Measurements from ENCODE around the gene CDH24. TPM values are rescaled to one million over a fixed set of nuclear protein-coding genes. Genes with fewer than 3 reads are reported as not detected.

CDH24 gene
- total and polyA plus RNA-seq, 2 of the 13 experiments (the other 11 are each of a cell fraction or from before 2014, with no cell fraction given): 0.69 to 0.99 TPM

DNA sequence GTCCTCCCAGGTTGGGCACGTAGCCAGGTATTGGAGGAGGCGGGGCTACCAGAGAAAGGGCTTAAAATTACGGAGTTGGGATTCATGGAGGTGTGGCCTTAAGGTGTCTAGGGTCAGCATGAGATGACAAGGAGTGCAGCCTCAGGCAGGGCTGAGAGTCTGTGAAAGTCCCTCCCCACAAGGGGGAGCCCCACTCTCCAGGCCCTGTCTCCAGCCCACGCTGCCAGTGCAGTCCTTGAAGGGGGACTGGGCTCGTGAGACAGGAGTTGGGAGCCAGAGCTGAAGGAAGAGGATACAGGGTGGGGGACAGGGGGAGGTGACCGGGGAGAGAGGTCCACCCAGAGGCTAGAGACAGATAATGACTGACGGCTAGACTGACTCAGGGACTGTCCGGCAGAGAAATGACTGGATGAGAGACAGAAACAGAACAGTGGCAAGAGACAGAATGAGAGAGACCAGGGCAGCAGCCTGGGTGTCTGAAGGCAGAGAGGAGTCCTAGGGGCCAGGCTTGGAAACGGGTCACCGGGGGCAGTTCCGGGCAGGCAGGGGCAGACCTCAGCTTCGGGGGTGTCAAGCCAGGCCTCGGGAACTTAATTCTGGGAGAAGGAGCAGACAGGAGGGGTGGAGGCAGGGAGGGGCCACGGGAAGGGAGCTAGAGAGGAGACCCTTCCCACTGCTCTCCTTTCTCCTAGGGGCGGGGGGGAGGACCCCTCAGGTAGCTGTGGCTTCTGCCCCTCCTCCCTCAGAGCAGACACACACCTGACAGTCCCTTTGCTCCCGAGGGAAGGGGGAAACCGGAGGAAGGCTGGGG lies 970 bp downstream of the CDH24 start (continued):
- TF ChIP-seq ZNF841 (CRISPR knock-in tag; IDR thresholded peaks at IDR 0.05; ENCODE audit: borderline replicate concordance) (no peak), ZNF562 (CRISPR knock-in tag; IDR thresholded peaks at IDR 0.05; ENCODE audit: borderline replicate concordance) (no peak), FOXC1 (CRISPR knock-in tag; IDR thresholded peaks at IDR 0.05; ENCODE audit: borderline replicate concordance) (no peak; the same call in 1 of the 2 replicates), SOX5 (CRISPR knock-in tag; IDR thresholded peaks at IDR 0.05; ENCODE audit: borderline replicate concordance) (peak; percentile 46; the same call in 1 of the 2 replicates), ZNF496 (CRISPR knock-in tag; IDR thresholded peaks at IDR 0.05; ENCODE audit: insufficient replicate concordance) (no peak), PHF20 (CRISPR knock-in tag; IDR thresholded peaks at IDR 0.05) (no peak), ZC3H4 (CRISPR knock-in tag; IDR thresholded peaks at IDR 0.05; ENCODE audit: borderline replicate concordance) (no peak), TRIM24 (CRISPR knock-in tag; IDR thresholded peaks at IDR 0.05) (no peak)
- TF ChIP-seq, protein P1, sequence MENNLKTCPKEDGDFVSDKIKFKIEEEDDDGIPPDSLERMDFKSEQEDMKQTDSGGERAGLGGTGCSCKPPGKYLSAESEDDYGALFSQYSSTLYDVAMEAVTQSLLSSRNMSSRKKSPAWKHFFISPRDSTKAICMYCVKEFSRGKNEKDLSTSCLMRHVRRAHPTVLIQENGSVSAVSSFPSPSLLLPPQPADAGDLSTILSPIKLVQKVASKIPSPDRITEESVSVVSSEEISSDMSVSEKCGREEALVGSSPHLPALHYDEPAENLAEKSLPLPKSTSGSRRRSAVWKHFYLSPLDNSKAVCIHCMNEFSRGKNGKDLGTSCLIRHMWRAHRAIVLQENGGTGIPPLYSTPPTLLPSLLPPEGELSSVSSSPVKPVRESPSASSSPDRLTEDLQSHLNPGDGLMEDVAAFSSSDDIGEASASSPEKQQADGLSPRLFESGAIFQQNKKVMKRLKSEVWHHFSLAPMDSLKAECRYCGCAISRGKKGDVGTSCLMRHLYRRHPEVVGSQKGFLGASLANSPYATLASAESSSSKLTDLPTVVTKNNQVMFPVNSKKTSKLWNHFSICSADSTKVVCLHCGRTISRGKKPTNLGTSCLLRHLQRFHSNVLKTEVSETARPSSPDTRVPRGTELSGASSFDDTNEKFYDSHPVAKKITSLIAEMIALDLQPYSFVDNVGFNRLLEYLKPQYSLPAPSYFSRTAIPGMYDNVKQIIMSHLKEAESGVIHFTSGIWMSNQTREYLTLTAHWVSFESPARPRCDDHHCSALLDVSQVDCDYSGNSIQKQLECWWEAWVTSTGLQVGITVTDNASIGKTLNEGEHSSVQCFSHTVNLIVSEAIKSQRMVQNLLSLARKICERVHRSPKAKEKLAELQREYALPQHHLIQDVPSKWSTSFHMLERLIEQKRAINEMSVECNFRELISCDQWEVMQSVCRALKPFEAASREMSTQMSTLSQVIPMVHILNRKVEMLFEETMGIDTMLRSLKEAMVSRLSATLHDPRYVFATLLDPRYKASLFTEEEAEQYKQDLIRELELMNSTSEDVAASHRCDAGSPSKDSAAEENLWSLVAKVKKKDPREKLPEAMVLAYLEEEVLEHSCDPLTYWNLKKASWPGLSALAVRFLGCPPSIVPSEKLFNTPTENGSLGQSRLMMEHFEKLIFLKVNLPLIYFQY (CRISPR knock-in tag; IDR thresholded peaks at IDR 0.05; ENCODE audit: borderline replicate concordance): no peak
- TF ChIP-seq, protein P2, sequence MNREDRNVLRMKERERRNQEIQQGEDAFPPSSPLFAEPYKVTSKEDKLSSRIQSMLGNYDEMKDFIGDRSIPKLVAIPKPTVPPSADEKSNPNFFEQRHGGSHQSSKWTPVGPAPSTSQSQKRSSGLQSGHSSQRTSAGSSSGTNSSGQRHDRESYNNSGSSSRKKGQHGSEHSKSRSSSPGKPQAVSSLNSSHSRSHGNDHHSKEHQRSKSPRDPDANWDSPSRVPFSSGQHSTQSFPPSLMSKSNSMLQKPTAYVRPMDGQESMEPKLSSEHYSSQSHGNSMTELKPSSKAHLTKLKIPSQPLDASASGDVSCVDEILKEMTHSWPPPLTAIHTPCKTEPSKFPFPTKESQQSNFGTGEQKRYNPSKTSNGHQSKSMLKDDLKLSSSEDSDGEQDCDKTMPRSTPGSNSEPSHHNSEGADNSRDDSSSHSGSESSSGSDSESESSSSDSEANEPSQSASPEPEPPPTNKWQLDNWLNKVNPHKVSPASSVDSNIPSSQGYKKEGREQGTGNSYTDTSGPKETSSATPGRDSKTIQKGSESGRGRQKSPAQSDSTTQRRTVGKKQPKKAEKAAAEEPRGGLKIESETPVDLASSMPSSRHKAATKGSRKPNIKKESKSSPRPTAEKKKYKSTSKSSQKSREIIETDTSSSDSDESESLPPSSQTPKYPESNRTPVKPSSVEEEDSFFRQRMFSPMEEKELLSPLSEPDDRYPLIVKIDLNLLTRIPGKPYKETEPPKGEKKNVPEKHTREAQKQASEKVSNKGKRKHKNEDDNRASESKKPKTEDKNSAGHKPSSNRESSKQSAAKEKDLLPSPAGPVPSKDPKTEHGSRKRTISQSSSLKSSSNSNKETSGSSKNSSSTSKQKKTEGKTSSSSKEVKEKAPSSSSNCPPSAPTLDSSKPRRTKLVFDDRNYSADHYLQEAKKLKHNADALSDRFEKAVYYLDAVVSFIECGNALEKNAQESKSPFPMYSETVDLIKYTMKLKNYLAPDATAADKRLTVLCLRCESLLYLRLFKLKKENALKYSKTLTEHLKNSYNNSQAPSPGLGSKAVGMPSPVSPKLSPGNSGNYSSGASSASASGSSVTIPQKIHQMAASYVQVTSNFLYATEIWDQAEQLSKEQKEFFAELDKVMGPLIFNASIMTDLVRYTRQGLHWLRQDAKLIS (CRISPR knock-in tag; IDR thresholded peaks at IDR 0.05): no peak
- TF ChIP-seq, protein P3, sequence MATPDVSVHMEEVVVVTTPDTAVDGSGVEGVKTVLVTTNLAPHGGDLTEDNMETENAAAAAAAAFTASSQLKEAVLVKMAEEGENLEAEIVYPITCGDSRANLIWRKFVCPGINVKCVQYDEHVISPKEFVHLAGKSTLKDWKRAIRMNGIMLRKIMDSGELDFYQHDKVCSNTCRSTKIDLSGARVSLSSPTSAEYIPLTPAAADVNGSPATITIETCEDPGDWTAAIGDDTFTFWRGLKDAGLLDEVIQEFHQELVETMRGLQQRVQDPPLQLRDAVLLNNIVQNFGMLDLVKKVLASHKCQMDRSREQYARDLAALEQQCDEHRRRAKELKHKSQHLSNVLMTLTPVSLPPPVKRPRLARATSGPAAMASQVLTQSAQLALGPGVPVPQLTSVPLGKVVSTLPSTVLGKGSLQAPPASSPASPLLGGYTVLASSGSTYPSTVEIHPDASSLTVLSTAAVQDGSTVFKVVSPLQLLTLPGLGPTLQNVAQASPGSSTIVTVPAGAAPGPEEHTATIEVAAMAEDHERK (CRISPR knock-in tag; IDR thresholded peaks at IDR 0.05; ENCODE audit: low read depth): no peak
- TF ChIP-seq, protein P4, sequence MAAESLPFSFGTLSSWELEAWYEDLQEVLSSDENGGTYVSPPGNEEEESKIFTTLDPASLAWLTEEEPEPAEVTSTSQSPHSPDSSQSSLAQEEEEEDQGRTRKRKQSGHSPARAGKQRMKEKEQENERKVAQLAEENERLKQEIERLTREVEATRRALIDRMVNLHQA (CRISPR knock-in tag; IDR thresholded peaks at IDR 0.05): no peak
- TF ChIP-seq, protein P5, sequence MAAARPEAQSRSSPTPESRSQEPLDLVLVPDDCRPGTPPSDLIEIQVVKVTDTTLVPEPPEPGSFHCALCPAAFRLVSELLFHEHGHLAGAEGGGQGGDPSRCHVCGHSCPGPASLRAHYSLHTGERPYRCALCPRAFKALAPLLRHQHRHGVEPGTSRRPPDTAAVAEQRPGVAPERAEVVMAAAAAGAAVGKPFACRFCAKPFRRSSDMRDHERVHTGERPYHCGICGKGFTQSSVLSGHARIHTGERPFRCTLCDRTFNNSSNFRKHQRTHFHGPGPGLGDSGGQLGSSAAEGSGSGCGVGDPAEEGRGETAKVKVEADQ (CRISPR knock-in tag; IDR thresholded peaks at IDR 0.05; ENCODE audit: borderline replicate concordance): no peak
- TF ChIP-seq, protein P6, sequence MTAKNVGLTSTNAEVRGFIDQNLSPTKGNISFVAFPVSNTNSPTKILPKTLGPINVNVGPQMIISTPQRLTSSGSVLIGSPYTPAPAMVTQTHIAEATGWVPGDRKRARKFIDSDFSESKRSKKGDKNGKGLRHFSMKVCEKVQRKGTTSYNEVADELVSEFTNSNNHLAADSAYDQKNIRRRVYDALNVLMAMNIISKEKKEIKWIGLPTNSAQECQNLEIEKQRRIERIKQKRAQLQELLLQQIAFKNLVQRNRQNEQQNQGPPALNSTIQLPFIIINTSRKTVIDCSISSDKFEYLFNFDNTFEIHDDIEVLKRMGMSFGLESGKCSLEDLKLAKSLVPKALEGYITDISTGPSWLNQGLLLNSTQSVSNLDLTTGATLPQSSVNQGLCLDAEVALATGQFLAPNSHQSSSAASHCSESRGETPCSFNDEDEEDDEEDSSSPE (CRISPR knock-in tag; IDR thresholded peaks at IDR 0.05): 0 out of 2 replicates have a peak, but pooled peaks have one; percentile 40
